Mammary epithelial cell (primary cell): ENCODE measurements around the gene PRSS38.

Source experiments
- CTCF ChIP-seq, 2 donors: IDR thresholded peaks in 1 of 2; conservative IDR thresholded peaks in 1 of 2; 2 replicates each; pipeline ENCODE4 v1.5.1; 2011 to 2012; ENCODE audit warnings: inconsistent platforms in 2 of 2, low read length in 2 of 2, mild to moderate bottlenecking in 2 of 2, control low read depth in 1 of 2, low read depth in 1 of 2; ENCODE audit not compliant: insufficient read depth in 1 of 2; ENCODE audit errors: extremely low read depth in 1 of 2
- EZH2 ChIP-seq: IDR thresholded peaks from 2 replicates; pipeline ENCODE4 v1.6.1; 2012; ENCODE audit warnings: low read length, inconsistent platforms, borderline replicate concordance

- TF ChIP-seq CTCF (conservative IDR thresholded peaks at IDR 0.05 in 1 of 2, IDR thresholded peaks at IDR 0.05 in 1 of 2; ENCODE audit: extremely low read depth in 1 of 2, insufficient read depth in 1 of 2, low read depth in 1 of 2, low read length in 2 of 2), result no peak
- no peak for TF ChIP-seq EZH2
Observed at GRCh38 chr1:227889863-227890405, 74.5 kb downstream of the PRSS38 start.
